Left lung (tissue), 10 donors: ENCODE results near the gene ATP2B3. TPM values are rescaled to one million over a fixed set of nuclear protein-coding genes. Genes with fewer than 3 reads are reported as not detected.
A peak's percentile ranks its signal among the peaks of the same experiment; 100 is the strongest.

Experiments used
- ATAC-seq: fragments of 200-7000 bp; cut with Tn5 transposase; one replicate; pipeline ENCODE4 v1.9.1; 2020; ENCODE audit warnings: moderate library complexity
- DNase-seq, 4 donors: peaks; one replicate each; pipeline ENCODE4 v3.0.0-alpha.2; 2013 to 2020
- H3K27ac ChIP-seq, 2 donors: fragments of 200-600 bp; sonication (generic) in 1 of 2; one replicate each; pipeline versions ENCODE4 v1.5.0 to v1.8.0; 2020 to 2021
- H3K27me3 ChIP-seq, 2 donors: fragments of 200-600 bp; sonication (generic) in 1 of 2; one replicate each; pipeline versions ENCODE4 v1.5.0 to v1.8.0; 2020 to 2021
- H3K36me3 ChIP-seq, 2 donors: fragments of 200-600 bp; sonication (generic) in 1 of 2; one replicate each; pipeline versions ENCODE4 v1.5.0 to v1.8.0; 2020 to 2021
- H3K4me1 ChIP-seq, 2 donors: fragments of 200-600 bp; one replicate each; pipeline ENCODE4 v1.8.0; 2021
- H3K4me3 ChIP-seq, 2 donors: fragments of 200-600 bp; sonication (generic) in 1 of 2; one replicate each; pipeline versions ENCODE4 v1.5.0 to v1.8.0; 2020 to 2021; ENCODE audit warnings: mild to moderate bottlenecking in 1 of 2
- H3K9me3 ChIP-seq, 2 donors: fragments of 200-600 bp; sonication (generic) in 1 of 2; one replicate each; pipeline versions ENCODE4 v1.5.0 to v1.8.0; 2020 to 2021
- intact Hi-C, 2 donors: fragments of 100-400 bp; cut with DNase I; formaldehyde crosslinking; loops; one replicate each; pipeline versions ENCODE4 v1.11.2 to v1.14.2; 2022
- polyA plus RNA-seq, 6 donors: library from polyadenylated mRNA; unstranded; fragments of 120-200 nt; gene quantifications; one replicate each; pipeline ENCODE4 v1.2.1, GENCODE V29; 2013; ENCODE audit not compliant: insufficient read length in 6 of 6
- total RNA-seq, 2 donors: library from RNA; stranded (reverse); fragmentation: NEBNext Ultra II Directional; extraction: Animal tissue kit (Norgen Biotek cat#: 25700); gene quantifications; one replicate each; pipeline ENCODE4 v1.2.1, GENCODE V29; 2021
- TF ChIP-seq, protein P1 (sequence below), 2 donors: fragments of 200-600 bp; sonication (generic) in 1 of 2; IDR thresholded peaks; one replicate each; pipeline versions ENCODE4 v1.5.0 to v1.8.0; 2021; ENCODE audit warnings: antibody characterized with exemption in 2 of 2
- donor health status: DM: no; HTN: yes; CAD: no.
- donor health status: DM: no; HTN: no; CAD: no.

Gene ATP2B3
- total and polyA plus RNA-seq, 8 donors: 0.10 to 0.33 (median 0.19) TPM; not detected in 2

DNA sequence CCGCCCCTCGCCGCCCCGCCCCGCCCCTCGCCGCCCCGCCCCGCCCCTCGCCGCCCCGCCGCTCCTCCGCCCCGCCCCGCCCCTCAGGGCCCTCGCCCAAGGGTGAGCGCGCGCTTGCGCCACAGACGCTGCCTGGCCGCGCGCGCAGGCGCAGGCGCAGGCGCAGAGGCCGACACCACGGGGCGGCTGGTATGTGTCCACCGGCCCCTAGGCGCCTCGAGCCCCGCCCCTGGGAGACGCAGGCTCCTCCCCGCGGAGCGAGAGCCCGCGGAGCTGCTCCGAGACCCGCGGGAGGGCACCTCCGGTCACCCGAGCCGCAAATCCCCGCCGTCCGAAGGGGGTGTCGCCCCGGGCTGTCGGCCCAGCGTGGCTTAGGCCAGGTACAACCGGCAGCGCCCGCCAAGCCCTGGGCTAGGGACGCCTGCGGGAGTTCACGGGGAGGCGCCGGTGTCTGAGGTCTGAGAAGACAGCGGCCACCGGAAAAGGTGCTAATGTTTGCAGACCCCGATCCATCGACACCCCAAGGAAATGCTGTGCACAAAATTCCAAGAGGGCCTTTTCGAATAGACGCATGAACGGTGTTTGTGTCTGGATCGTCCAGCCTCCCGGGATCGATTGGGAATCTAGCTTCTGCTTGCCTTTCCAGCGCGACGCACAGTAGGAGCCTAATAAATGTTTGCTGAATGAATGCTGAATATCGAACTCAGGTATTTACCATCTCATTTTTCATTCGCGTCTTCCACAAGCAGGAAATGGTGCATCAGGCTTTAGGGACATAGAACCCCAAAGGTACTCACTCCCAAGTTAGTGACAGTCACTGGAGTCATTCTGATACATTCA lies 82.0 kb downstream of the ATP2B3 start:
- H3K4me1 ChIP-seq: peaks cover 0 to 24% of the 10 kb centered on the region in 2 donors
- ATAC-seq (peak; percentile 95), DNase-seq (peak; percentile 80 to 97 (median 93))
- H3K9me3 ChIP-seq: no peaks in the 10 kb centered on the region
- peaks cover 0 to 15% of the 10 kb centered on the region in 2 donors for H3K36me3 ChIP-seq
- TF ChIP-seq, protein P1, sequence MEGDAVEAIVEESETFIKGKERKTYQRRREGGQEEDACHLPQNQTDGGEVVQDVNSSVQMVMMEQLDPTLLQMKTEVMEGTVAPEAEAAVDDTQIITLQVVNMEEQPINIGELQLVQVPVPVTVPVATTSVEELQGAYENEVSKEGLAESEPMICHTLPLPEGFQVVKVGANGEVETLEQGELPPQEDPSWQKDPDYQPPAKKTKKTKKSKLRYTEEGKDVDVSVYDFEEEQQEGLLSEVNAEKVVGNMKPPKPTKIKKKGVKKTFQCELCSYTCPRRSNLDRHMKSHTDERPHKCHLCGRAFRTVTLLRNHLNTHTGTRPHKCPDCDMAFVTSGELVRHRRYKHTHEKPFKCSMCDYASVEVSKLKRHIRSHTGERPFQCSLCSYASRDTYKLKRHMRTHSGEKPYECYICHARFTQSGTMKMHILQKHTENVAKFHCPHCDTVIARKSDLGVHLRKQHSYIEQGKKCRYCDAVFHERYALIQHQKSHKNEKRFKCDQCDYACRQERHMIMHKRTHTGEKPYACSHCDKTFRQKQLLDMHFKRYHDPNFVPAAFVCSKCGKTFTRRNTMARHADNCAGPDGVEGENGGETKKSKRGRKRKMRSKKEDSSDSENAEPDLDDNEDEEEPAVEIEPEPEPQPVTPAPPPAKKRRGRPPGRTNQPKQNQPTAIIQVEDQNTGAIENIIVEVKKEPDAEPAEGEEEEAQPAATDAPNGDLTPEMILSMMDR (IDR thresholded peaks at IDR 0.05): no peak
- H3K27ac ChIP-seq: peak overlapping the region; percentile 7 to 70
- peak overlapping the region; percentile 39 to 69 for H3K4me3 ChIP-seq
- intact Hi-C loops: no loop called here
- H3K27me3 ChIP-seq: no peaks in the 10 kb centered on the region

GRCh38 chrX:153600032-153600373 lies 82.6 kb downstream of the ATP2B3 start:
- no peak for DNase-seq
- TF ChIP-seq, protein P1 (IDR thresholded peaks at IDR 0.05): no peak
- intact Hi-C loops: no loop called here
- Histone ChIP-seq H3K27ac (no peak overlapping the region), H3K9me3 (no peaks in the 10 kb centered on the region), H3K4me3 (peak overlapping the region; percentile 39 to 69), H3K36me3 (peaks cover 0 to 9% of the 10 kb centered on the region in 2 donors), H3K4me1 (peaks cover 0 to 24% of the 10 kb centered on the region in 2 donors), H3K27me3 (no peaks in the 10 kb centered on the region)
- peak; percentile 40 for ATAC-seq

GRCh38 chrX:153600921-153601320 lies 83.5 kb downstream of the ATP2B3 start:
- H3K27ac ChIP-seq: no peak overlapping the region
- ATAC-seq: no peak
- H3K36me3 ChIP-seq: no peaks in the 10 kb centered on the region
- no peak for DNase-seq
- TF ChIP-seq, protein P1 (IDR thresholded peaks at IDR 0.05): no peak
- intact Hi-C loops: no loop called here
- H3K27me3 ChIP-seq: no peaks in the 10 kb centered on the region
- H3K4me3 ChIP-seq: no peak overlapping the region
- H3K9me3 ChIP-seq: no peaks in the 10 kb centered on the region
- peaks cover 0 to 24% of the 10 kb centered on the region in 2 donors for H3K4me1 ChIP-seq

GRCh38 chrX:153601511-153602110 lies 84.2 kb downstream of the ATP2B3 start:
- Histone ChIP-seq H3K4me1 (peaks cover 0 to 23% of the 10 kb centered on the region in 2 donors), H3K4me3 (no peak overlapping the region), H3K27me3 (no peaks in the 10 kb centered on the region), H3K9me3 (no peaks in the 10 kb centered on the region), H3K27ac (no peak overlapping the region), H3K36me3 (no peaks in the 10 kb centered on the region)
- intact Hi-C loops: no loop called here
- TF ChIP-seq, protein P1 (IDR thresholded peaks at IDR 0.05): no peak
- ATAC-seq (no peak), DNase-seq (no peak)

- Histone ChIP-seq H3K4me1 (peaks cover 0 to 15% of the 10 kb centered on the region in 2 donors), H3K9me3 (no peaks in the 10 kb centered on the region), H3K36me3 (no peaks in the 10 kb centered on the region), H3K4me3 (no peak overlapping the region), H3K27ac (no peak overlapping the region), H3K27me3 (no peaks in the 10 kb centered on the region)
- no peak for DNase-seq
- TF ChIP-seq, protein P1 (IDR thresholded peaks at IDR 0.05): no peak
- ATAC-seq: no peak
- intact Hi-C loops: no loop called here
Observed at GRCh38 chrX:153602601-153603000, 85.2 kb downstream of the ATP2B3 start.
